Ecto neural progenitor cell (in vitro differentiated cells): ENCODE measurements around the gene KLHL36.

Experiments used
- DNase-seq: peaks from one replicate; pipeline ENCODE4 v3.0.0-alpha.2; 2018; ENCODE audit warnings: low spot score

Gene KLHL36

GRCh38 chr16:84647828-84648594 lies at the start of gene KLHL36:
TSS of gene KLHL36 (plus strand) at chr16:84648511. CDS start at chr16:84650868, 2,357 bp downstream.
- DNase-seq, result peak; percentile 75

GRCh38 chr16:84599521-84600202 lies 48.6 kb upstream of the KLHL36 start:
- peak; percentile 85 for DNase-seq

GRCh38 chr16:84600343-84601229 lies 47.7 kb upstream of the KLHL36 start:
- DNase-seq, result no peak

GRCh38 chr16:84603140-84603816 lies 45.0 kb upstream of the KLHL36 start:
- DNase-seq, result no peak

- DNase-seq, result no peak
Measured at GRCh38 chr16:84603940-84604339, 44.4 kb upstream of the KLHL36 start.

- DNase-seq, result peak; percentile 64
Measured at GRCh38 chr16:84604477-84605013, 43.8 kb upstream of the KLHL36 start.

GRCh38 chr16:84605339-84605848 lies 42.9 kb upstream of the KLHL36 start:
- no peak for DNase-seq

GRCh38 chr16:84606081-84606875 lies 42.0 kb upstream of the KLHL36 start:
- no peak for DNase-seq

GRCh38 chr16:84607061-84607460 lies 41.2 kb upstream of the KLHL36 start:
- DNase-seq, result no peak

- DNase-seq, result no peak
Measured at GRCh38 chr16:84607694-84608093, 40.6 kb upstream of the KLHL36 start.

GRCh38 chr16:84608282-84608681 lies 40.0 kb upstream of the KLHL36 start:
- DNase-seq, result no peak

- no peak for DNase-seq
Measured at GRCh38 chr16:84609563-84610177, 38.6 kb upstream of the KLHL36 start.

GRCh38 chr16:84610376-84610775 lies 37.9 kb upstream of the KLHL36 start:
- DNase-seq, result no peak

GRCh38 chr16:84611041-84611440 lies 37.3 kb upstream of the KLHL36 start:
- DNase-seq, result no peak

GRCh38 chr16:84612686-84613085 lies 35.6 kb upstream of the KLHL36 start:
- no peak for DNase-seq

GRCh38 chr16:84613408-84614072 lies 34.8 kb upstream of the KLHL36 start:
- no peak for DNase-seq

- DNase-seq, result no peak
Measured at GRCh38 chr16:84614073-84614459, 34.2 kb upstream of the KLHL36 start.

GRCh38 chr16:84614623-84614967 lies 33.7 kb upstream of the KLHL36 start:
- DNase-seq, result no peak

GRCh38 chr16:84614968-84615813 lies 33.1 kb upstream of the KLHL36 start:
- DNase-seq, result no peak
